Astrocyte (in vitro differentiated cells and primary cell): ENCODE measurements around the gene TPX2. TPM values are rescaled to one million over a fixed set of nuclear protein-coding genes. Genes with fewer than 3 reads are reported as not detected.

Experiments used
- DNase-seq: peaks from one replicate; pipeline ENCODE4 v3.0.0-alpha.2; 2010; ENCODE audit warnings: low read depth
- FAIRE-seq: peaks from 2 replicates; lab custom pipeline; 2011; peaks lifted over from hg19 to GRCh38; lab: Jason Lieb, UNC
- H2AFZ ChIP-seq: 2 replicates; pipeline ENCODE4 v1.6.0; 2012; ENCODE audit warnings: low read depth, low read length, inconsistent platforms
- H3K27ac ChIP-seq: 2 replicates; pipeline ENCODE4 v1.5.1; 2011; ENCODE audit warnings: low read depth, low read length, inconsistent platforms
- H3K27me3 ChIP-seq: 2 replicates; pipeline ENCODE4 v1.6.0; 2011; ENCODE audit warnings: low read length, inconsistent platforms; ENCODE audit not compliant: insufficient read depth
- H3K36me3 ChIP-seq: 2 replicates; pipeline ENCODE4 v1.5.1; 2011; ENCODE audit warnings: low read length, inconsistent platforms; ENCODE audit not compliant: insufficient read depth
- H3K4me1 ChIP-seq: 2 replicates; pipeline ENCODE4 v1.5.1; 2011; ENCODE audit warnings: low read length, inconsistent platforms; ENCODE audit not compliant: insufficient read depth
- H3K4me2 ChIP-seq: 2 replicates; pipeline ENCODE4 v1.6.0; 2012; ENCODE audit warnings: low read length, inconsistent platforms
- H3K4me3 ChIP-seq: 2 replicates; pipeline ENCODE4 v1.5.1; 2011; ENCODE audit warnings: low read depth, mild to moderate bottlenecking, low read length, inconsistent platforms; ENCODE audit not compliant: insufficient read depth
- H3K79me2 ChIP-seq: 2 replicates; pipeline ENCODE4 v1.6.0; 2012; ENCODE audit warnings: mild to moderate bottlenecking, low read length, inconsistent platforms; ENCODE audit not compliant: insufficient read depth
- H3K9ac ChIP-seq: 2 replicates; pipeline ENCODE4 v1.6.0; 2012; ENCODE audit warnings: mild to moderate bottlenecking, low read length, inconsistent platforms
- H3K9me3 ChIP-seq: 2 replicates; pipeline ENCODE4 v1.5.1; 2012; ENCODE audit warnings: low read depth, mild to moderate bottlenecking, low read length, inconsistent platforms; ENCODE audit not compliant: insufficient read depth
- H4K20me1 ChIP-seq: 2 replicates; pipeline ENCODE4 v1.6.0; 2012; ENCODE audit warnings: low read length, inconsistent platforms; ENCODE audit not compliant: insufficient read depth
- H3K27ac Mint-ChIP-seq: one replicate; pipeline ENCODE4 v1.8.0; 2021; ENCODE audit warnings: mild to moderate bottlenecking, mixed read lengths; ENCODE audit not compliant: unreplicated experiment
- H3K27me3 Mint-ChIP-seq: one replicate; pipeline ENCODE4 v1.8.0; 2021; ENCODE audit warnings: low read depth, mixed read lengths; ENCODE audit not compliant: unreplicated experiment
- H3K36me3 Mint-ChIP-seq: one replicate; pipeline ENCODE4 v1.8.0; 2021; ENCODE audit warnings: low read depth, mixed read lengths; ENCODE audit not compliant: unreplicated experiment
- H3K4me1 Mint-ChIP-seq: one replicate; pipeline ENCODE4 v1.8.0; 2021; ENCODE audit warnings: low read depth, mixed read lengths; ENCODE audit not compliant: unreplicated experiment
- H3K4me3 Mint-ChIP-seq: one replicate; pipeline ENCODE4 v1.8.0; 2021; ENCODE audit warnings: mild to moderate bottlenecking, moderate library complexity, mixed read lengths; ENCODE audit not compliant: unreplicated experiment
- H3K9me3 Mint-ChIP-seq: one replicate; pipeline ENCODE4 v1.8.0; 2021; ENCODE audit warnings: mild to moderate bottlenecking, mixed read lengths; ENCODE audit not compliant: unreplicated experiment
- CTCF ChIP-seq: IDR thresholded peaks from 2 replicates; pipeline ENCODE4 v1.5.1; 2011; ENCODE audit warnings: low read depth, mild to moderate bottlenecking, inconsistent platforms, low read length, moderate library complexity; ENCODE audit not compliant: insufficient read depth
- EZH2 ChIP-seq: IDR thresholded peaks from 2 replicates; pipeline ENCODE4 v1.6.1; 2012; ENCODE audit warnings: mild to moderate bottlenecking, low read length, inconsistent platforms; ENCODE audit not compliant: insufficient read depth
- total RNA-seq: library from RNA; stranded (reverse); gene quantifications from 2 replicates; pipeline ENCODE4 v1.2.1, GENCODE V29; 2021

Gene TPX2
- total RNA-seq, 1 donor from 2014 or later: 41.6 TPM

GRCh38 chr20:31710423-31711108 is 28.5 kb upstream of the TPX2 start:
- Mint-ChIP-seq H3K4me1 (peaks cover 49% of the 10 kb centered on the region), H3K4me3 (no peak overlapping the region)

DNA sequence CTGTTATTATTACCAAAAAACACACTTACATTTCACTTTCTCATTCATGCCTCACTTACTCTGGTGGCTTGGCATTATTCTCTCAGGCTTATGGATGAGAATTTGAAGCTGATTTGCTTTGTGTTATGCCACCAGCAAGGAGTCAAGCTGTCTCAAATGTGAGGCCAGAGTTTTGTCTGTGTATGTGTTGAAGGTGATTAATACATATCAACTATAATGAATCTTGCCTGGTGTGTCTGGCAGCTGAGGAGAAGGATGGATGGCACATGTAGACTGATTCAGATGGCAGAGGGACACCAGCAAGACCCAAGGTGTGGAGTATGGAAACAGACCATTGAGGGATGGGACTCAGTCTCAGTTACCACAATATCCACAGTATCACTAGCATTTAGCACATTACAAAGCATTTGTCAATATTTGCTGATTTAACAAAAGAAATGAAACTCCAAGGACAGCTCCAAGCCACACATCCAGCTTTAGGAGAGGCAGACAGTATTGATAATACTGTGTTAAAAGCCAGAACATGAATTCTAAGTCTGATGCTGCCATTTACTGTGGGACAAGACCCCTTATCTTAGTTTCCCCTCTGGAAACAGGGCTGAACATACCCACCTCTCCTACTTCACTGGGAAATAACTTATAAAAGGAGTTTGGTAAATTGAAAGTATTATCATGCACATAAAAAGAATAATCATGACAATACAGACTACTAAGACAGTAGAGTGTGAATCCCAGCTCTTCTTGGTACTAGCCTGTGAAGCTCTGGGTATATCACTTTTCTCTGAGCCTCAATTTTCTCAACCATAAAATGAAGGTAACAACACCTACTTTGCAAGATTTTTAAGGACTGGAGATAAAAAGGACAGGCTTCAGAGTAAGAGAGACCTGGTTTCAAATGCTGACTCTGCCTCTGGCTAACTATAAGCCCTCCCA is 27.6 kb upstream of the TPX2 start:
- no peaks in the 10 kb centered on the region for H3K9me3 ChIP-seq
- FAIRE-seq (no peak), DNase-seq (no peak)
- no peak overlapping the region for H3K4me3 Mint-ChIP-seq
- no peaks in the 10 kb centered on the region for H4K20me1 ChIP-seq
- no peaks in the 10 kb centered on the region for H3K9me3 Mint-ChIP-seq
- peaks cover 40% of the 10 kb centered on the region for H3K36me3 ChIP-seq
- H3K27me3 Mint-ChIP-seq: no peaks in the 10 kb centered on the region
- H2AFZ ChIP-seq: no peak overlapping the region
- peak overlapping the region; percentile 99 for H3K27ac ChIP-seq
- no peaks in the 10 kb centered on the region for H3K27me3 ChIP-seq
- TF ChIP-seq EZH2: no peak
- no peak for TF ChIP-seq CTCF
- H3K9ac ChIP-seq: peak overlapping the region; percentile 84
- peaks cover 36% of the 10 kb centered on the region for H3K36me3 Mint-ChIP-seq
- H3K4me2 ChIP-seq: peak overlapping the region; percentile 91
- H3K79me2 ChIP-seq: peaks cover 87% of the 10 kb centered on the region
- peaks cover 39% of the 10 kb centered on the region for H3K4me1 ChIP-seq
- peak overlapping the region; percentile 94 for H3K27ac Mint-ChIP-seq
- peaks cover 52% of the 10 kb centered on the region for H3K4me1 Mint-ChIP-seq
- no peak overlapping the region for H3K4me3 ChIP-seq

More at GRCh38 chr20:31710423-31711108, 28.5 kb upstream of the TPX2 start:
- peaks cover 87% of the 10 kb centered on the region for H3K79me2 ChIP-seq
- H3K27me3 ChIP-seq: no peaks in the 10 kb centered on the region
- DNase-seq (no peak), FAIRE-seq (no peak)
- Mint-ChIP-seq H3K9me3 (no peaks in the 10 kb centered on the region), H3K27me3 (no peaks in the 10 kb centered on the region), H3K27ac (no peak overlapping the region), H3K36me3 (peaks cover 37% of the 10 kb centered on the region)
- H3K9ac ChIP-seq: no peak overlapping the region
- H3K4me3 ChIP-seq: no peak overlapping the region
- H3K4me1 ChIP-seq: peaks cover 36% of the 10 kb centered on the region
- peak overlapping the region; percentile 27 for H3K27ac ChIP-seq
- H3K36me3 ChIP-seq: peaks cover 47% of the 10 kb centered on the region
- H3K9me3 ChIP-seq: no peaks in the 10 kb centered on the region
- no peak overlapping the region for H2AFZ ChIP-seq
- no peak for TF ChIP-seq EZH2
- TF ChIP-seq CTCF: no peak
- no peaks in the 10 kb centered on the region for H4K20me1 ChIP-seq
- H3K4me2 ChIP-seq: peak overlapping the region; percentile 91
